ENCODE measurements around the gene ZNF384.
A peak's percentile ranks its signal among the peaks of the same experiment; 100 is the strongest.

Gene ZNF384

DNA sequence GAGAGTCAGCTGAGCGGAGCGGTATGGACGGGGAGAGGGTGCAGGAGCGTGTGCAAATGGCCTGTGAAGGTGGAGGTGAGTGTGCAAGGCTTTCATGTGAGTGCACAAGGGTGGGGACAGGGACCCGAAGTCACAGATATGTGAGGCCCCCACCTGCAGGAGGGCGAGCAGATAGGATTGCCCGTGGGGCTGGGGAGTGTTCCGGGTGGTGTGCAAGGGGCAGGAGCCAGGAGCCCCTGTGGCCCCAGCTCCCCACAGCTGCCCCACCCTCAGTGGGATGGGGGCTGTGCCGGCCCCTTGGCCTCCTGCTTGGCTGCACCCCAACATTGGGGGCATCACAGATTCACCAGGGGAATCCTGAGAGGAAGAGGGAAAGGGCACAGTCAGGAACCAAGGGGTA, 5.5 kb upstream of the ZNF384 start:
- POLR2A ChIA-PET = interaction anchor here (1.5 kb wide), 1 partner anchor 81 kb away, joined by 3 read pairs; no protein-coding TSS in a partner anchor
- peak; percentile 80 for TF ChIP-seq ZNF623 (tag by site-specific recombination; IDR thresholded peaks at IDR 0.05)
- no peak for TF ChIP-seq ZNF404 (tag by site-specific recombination; IDR thresholded peaks at IDR 0.05)
- no peak for TF ChIP-seq ZNF571 (tag by site-specific recombination; IDR thresholded peaks at IDR 0.05)
- Histone ChIP-seq H3K27ac (ENCODE audit: extremely low read depth, low read depth, low read length) (no peak overlapping the region), H3K36me3 (ENCODE audit: control insufficient read depth in 2 of 2, insufficient read depth in 1 of 2, low read length in 2 of 2) (peaks cover 0 to 24% of the 10 kb centered on the region in 2 experiments; a peak in 1 of 3 replicates), H3K4me1 (ENCODE audit: control insufficient read depth, insufficient read depth, low read length) (peaks cover 4% of the 10 kb centered on the region; the same call in 1 of the 2 replicates), H3K9me3 (ENCODE audit: control insufficient read depth, insufficient read depth, low read depth, low read length) (no peaks in the 10 kb centered on the region), H3K4me3 (ENCODE audit: low read depth, low read length) (no peak overlapping the region)
- CTCF ChIA-PET = interaction anchor here (0.7 to 1.0 kb wide), 2 partner anchors 29 to 76 kb away, joined by 3 to 5 read pairs; partner anchors contain the start of gene COPS7A

DNA sequence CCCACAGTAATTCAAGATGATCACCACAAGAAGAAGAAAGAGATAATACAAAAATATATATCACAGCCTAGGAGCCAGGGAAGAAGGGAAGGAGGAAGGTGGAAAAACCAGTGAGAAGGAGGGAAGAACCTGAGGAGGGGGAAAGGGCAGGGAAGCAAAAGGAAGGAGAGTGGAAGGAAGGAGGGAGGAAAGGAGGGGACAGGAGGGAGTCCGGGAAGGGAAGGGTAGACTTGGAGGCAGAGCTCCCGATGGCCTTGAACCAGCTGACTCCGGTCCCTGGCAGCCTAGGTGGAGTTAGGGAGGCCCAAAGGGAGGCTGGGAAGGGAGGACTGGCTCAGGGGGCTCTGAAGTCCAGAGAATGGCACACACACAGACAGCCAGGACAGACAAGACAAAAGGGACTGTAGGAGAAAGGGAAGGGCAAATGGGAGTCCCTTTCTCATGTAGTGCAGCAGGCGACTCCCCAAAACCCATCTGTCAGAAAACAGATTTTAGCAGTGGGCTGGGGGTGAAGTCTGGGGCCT, 4.7 kb upstream of the ZNF384 start:
- Histone ChIP-seq H3K4me1 (ENCODE audit: control insufficient read depth, insufficient read depth, low read length) (peaks cover 4% of the 10 kb centered on the region; the same call in 1 of the 2 replicates), H3K4me3 (ENCODE audit: low read depth, low read length) (no peak overlapping the region), H3K36me3 (ENCODE audit: control insufficient read depth in 2 of 2, insufficient read depth in 1 of 2, low read length in 2 of 2) (peaks cover 0 to 24% of the 10 kb centered on the region in 2 experiments; a peak in 1 of 3 replicates), H3K9me3 (ENCODE audit: control insufficient read depth, insufficient read depth, low read depth, low read length) (no peaks in the 10 kb centered on the region), H3K27ac (ENCODE audit: extremely low read depth, low read depth, low read length) (no peak overlapping the region)
- ChIA-PET CTCF (no interaction called here), POLR2A (no interaction called here)
- TF ChIP-seq SALL2 (tag by site-specific recombination; IDR thresholded peaks at IDR 0.05; ENCODE audit: borderline replicate concordance) (no peak), ZBTB48 (tag by site-specific recombination; IDR thresholded peaks at IDR 0.05) (0 out of 2 replicates have a peak, but pooled peaks have one; percentile 50), BCL11A (tag by site-specific recombination; IDR thresholded peaks at IDR 0.05; ENCODE audit: low read depth) (no peak), ZNF366 (tag by site-specific recombination; conservative IDR thresholded peaks at IDR 0.05) (peak; percentile 81), PRDM1 (tag by site-specific recombination; IDR thresholded peaks at IDR 0.05) (peak; percentile 83)
- TF ChIP-seq, protein P1, sequence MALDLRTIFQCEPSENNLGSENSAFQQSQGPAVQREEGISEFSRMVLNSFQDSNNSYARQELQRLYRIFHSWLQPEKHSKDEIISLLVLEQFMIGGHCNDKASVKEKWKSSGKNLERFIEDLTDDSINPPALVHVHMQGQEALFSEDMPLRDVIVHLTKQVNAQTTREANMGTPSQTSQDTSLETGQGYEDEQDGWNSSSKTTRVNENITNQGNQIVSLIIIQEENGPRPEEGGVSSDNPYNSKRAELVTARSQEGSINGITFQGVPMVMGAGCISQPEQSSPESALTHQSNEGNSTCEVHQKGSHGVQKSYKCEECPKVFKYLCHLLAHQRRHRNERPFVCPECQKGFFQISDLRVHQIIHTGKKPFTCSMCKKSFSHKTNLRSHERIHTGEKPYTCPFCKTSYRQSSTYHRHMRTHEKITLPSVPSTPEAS (tag by site-specific recombination; IDR thresholded peaks at IDR 0.05) = no peak

DNA sequence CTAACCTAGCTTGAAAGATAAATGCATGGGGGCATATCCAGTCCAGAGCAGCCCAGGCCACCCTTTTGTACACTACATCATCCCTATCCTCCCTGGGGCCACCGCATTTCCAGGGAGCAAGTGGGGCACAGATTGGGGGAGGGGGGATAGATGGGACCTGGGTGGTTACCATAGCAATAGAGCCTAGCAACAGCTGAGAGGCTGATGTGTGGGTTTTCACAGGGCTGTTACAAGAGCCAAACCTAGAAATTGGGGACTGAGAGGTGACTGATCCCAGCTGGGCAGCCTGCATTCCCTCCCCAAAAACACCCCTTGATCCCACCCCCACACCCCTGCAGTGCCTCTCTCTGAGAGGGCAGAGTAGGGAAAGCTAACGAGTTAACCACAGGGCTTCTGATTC, 3.7 kb upstream of the ZNF384 start:
- CTCF ChIA-PET = interaction anchor here (0.5 to 0.7 kb wide), 3 partner anchors 11 to 336 kb away, joined by 3 to 5 read pairs (median 4); no protein-coding TSS in a partner anchor
- no peak overlapping the region for H3K4me3 ChIP-seq (ENCODE audit: low read depth, low read length)
- POLR2A ChIA-PET = interaction anchor here (1.0 to 2.0 kb wide), 4 partner anchors 31 to 159 kb away, joined by 3 to 7 read pairs (median 4); partner anchors contain the start of genes COPS7A and GAPDH

DNA sequence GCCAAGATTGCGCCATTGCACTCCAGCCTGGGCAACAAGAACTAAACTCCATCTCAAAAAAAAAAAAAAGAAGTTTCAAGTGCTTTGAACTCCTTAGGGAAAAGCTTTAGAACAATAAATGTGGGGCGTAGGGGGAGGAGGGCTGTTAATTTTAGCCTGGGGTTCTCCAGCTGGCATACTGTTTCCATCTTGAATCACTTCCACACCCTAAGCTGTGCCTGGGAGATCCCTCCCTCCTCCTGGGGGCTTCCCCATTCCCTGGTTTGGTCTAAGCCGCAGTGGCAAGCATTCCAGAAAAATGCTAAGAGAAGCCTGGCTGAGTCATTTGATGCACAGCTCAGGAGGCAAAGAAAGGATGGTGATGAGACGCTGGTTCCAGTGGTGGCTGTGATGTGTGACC, 2.3 kb upstream of the ZNF384 start:
- peaks cover under 1 to 22% of the 10 kb centered on the region in 2 experiments; a peak in 2 of 3 replicates for H3K36me3 ChIP-seq (ENCODE audit: control insufficient read depth in 2 of 2, insufficient read depth in 1 of 2, low read length in 2 of 2)
- no peak overlapping the region for H3K4me3 ChIP-seq (ENCODE audit: low read depth, low read length)
- no peak overlapping the region for H3K27ac ChIP-seq (ENCODE audit: extremely low read depth, low read depth, low read length)
- H3K9me3 ChIP-seq (ENCODE audit: control insufficient read depth, insufficient read depth, low read depth, low read length) = no peaks in the 10 kb centered on the region
- peaks cover 13% of the 10 kb centered on the region for H3K4me1 ChIP-seq (ENCODE audit: control insufficient read depth, insufficient read depth, low read length)
- no peak for TF ChIP-seq ZNF548 (tag by site-specific recombination; IDR thresholded peaks at IDR 0.05)
- no peak for TF ChIP-seq MZF1 (tag by site-specific recombination; IDR thresholded peaks at IDR 0.05; ENCODE audit: borderline replicate concordance)
- no peak for TF ChIP-seq ZNF138 (tag by site-specific recombination; IDR thresholded peaks at IDR 0.05; ENCODE audit: borderline replicate concordance)
- TF ChIP-seq HOXC10 (CRISPR knock-in tag; IDR thresholded peaks at IDR 0.05) = no peak
- TF ChIP-seq ZNF23 (tag by site-specific recombination; IDR thresholded peaks at IDR 0.05; ENCODE audit: borderline replicate concordance) = no peak
- no peak for TF ChIP-seq ZNF623 (tag by site-specific recombination; IDR thresholded peaks at IDR 0.05)
- no peak for TF ChIP-seq GFI1B (tag by site-specific recombination; IDR thresholded peaks at IDR 0.05)
- no peak for TF ChIP-seq ZNF248 (tag by site-specific recombination; IDR thresholded peaks at IDR 0.05)
- TF ChIP-seq PRDM1 (tag by site-specific recombination; IDR thresholded peaks at IDR 0.05) = no peak
- no peak for TF ChIP-seq ZNF529 (tag by site-specific recombination; IDR thresholded peaks at IDR 0.05; ENCODE audit: insufficient replicate concordance)
- TF ChIP-seq ZXDB (tag by site-specific recombination; IDR thresholded peaks at IDR 0.05) = no peak
- TF ChIP-seq BCL11B (tag by site-specific recombination; IDR thresholded peaks at IDR 0.05; ENCODE audit: low read depth) = no peak
- TF ChIP-seq ZNF292 (tag by site-specific recombination; IDR thresholded peaks at IDR 0.05; ENCODE audit: borderline replicate concordance, low read depth) = no peak
- no peak for TF ChIP-seq ZNF843 (tag by site-specific recombination; IDR thresholded peaks at IDR 0.05)
- no peak for TF ChIP-seq ZNF174 (tag by site-specific recombination; IDR thresholded peaks at IDR 0.05)
- TF ChIP-seq, protein P2, sequence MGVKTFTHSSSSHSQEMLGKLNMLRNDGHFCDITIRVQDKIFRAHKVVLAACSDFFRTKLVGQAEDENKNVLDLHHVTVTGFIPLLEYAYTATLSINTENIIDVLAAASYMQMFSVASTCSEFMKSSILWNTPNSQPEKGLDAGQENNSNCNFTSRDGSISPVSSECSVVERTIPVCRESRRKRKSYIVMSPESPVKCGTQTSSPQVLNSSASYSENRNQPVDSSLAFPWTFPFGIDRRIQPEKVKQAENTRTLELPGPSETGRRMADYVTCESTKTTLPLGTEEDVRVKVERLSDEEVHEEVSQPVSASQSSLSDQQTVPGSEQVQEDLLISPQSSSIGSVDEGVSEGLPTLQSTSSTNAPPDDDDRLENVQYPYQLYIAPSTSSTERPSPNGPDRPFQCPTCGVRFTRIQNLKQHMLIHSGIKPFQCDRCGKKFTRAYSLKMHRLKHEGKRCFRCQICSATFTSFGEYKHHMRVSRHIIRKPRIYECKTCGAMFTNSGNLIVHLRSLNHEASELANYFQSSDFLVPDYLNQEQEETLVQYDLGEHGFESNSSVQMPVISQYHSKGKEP (tag by site-specific recombination; IDR thresholded peaks at IDR 0.05) = no peak
- no peak for TF ChIP-seq HOXA7 (CRISPR knock-in tag; IDR thresholded peaks at IDR 0.05; ENCODE audit: borderline replicate concordance)
- POLR2A ChIA-PET = interaction anchor here (1.0 to 2.0 kb wide), 3 partner anchors 32 to 85 kb away, joined by 3 to 8 read pairs (median 7); partner anchors contain the start of genes COPS7A and MLF2
- CTCF ChIA-PET = interaction anchor here (0.7 to 1.1 kb wide), 2 partner anchors 42 to 131 kb away, joined by 3 read pairs; no protein-coding TSS in a partner anchor

More for the DNA sequence above, 3.7 kb upstream of the ZNF384 start:
- Histone ChIP-seq H3K9me3 (ENCODE audit: control insufficient read depth, insufficient read depth, low read depth, low read length) (no peaks in the 10 kb centered on the region), H3K36me3 (ENCODE audit: control insufficient read depth in 2 of 2, insufficient read depth in 1 of 2, low read length in 2 of 2) (peaks cover 0 to 24% of the 10 kb centered on the region in 2 experiments; a peak in 1 of 3 replicates), H3K4me1 (ENCODE audit: control insufficient read depth, insufficient read depth, low read length) (peaks cover 7% of the 10 kb centered on the region), H3K27ac (ENCODE audit: extremely low read depth, low read depth, low read length) (no peak overlapping the region)
- TF ChIP-seq REPIN1 (tag by site-specific recombination; IDR thresholded peaks at IDR 0.05; ENCODE audit: low read depth) (no peak), MYNN (tag by site-specific recombination; IDR thresholded peaks at IDR 0.05; ENCODE audit: borderline replicate concordance) (peak; percentile 83), ZNF341 (tag by site-specific recombination; IDR thresholded peaks at IDR 0.05; ENCODE audit: low read depth) (peak; percentile 54)
